Stomach (tissue), 9 donors: ENCODE data around the gene CELF4. TPM values are rescaled to one million over a fixed set of nuclear protein-coding genes. Genes with fewer than 3 reads are reported as not detected.

Experiments used
- DNase-seq, 2 donors: peaks; one replicate each; pipeline versions ENCODE4 v3.0.0 to v3.0.0-alpha.2; 2013 to 2019
- H3K27ac ChIP-seq, 5 donors: fragments of 200-600 bp in 4 of 5; sonication (generic) in 4 of 5; one replicate each; pipeline ENCODE4 v1.5.1; 2013 to 2019; ENCODE audit warnings: mild to moderate bottlenecking in 1 of 5, moderate library complexity in 1 of 5
- H3K27me3 ChIP-seq, 3 donors: fragments of 200-600 bp; sonication (generic); one replicate each; pipeline ENCODE4 v1.5.1; 2017 to 2019; ENCODE audit warnings: mixed run types in 1 of 3
- H3K36me3 ChIP-seq, 4 donors: fragments of 200-600 bp; sonication (generic); 1 replicate in 3 of 4; 2 replicates in 1 of 4; pipeline ENCODE4 v1.5.1; 2016 to 2019
- H3K4me1 ChIP-seq, 4 donors: fragments of 200-600 bp; sonication (generic); one replicate each; pipeline ENCODE4 v1.5.1; 2016 to 2019
- H3K4me3 ChIP-seq, 4 donors: fragments of 200-600 bp; sonication (generic) in 3 of 4; one replicate each; pipeline ENCODE4 v1.5.1; 2016 to 2019; ENCODE audit warnings: mild to moderate bottlenecking in 1 of 4
- H3K9me3 ChIP-seq, 4 donors: fragments of 200-600 bp; sonication (generic); one replicate each; pipeline ENCODE4 v1.5.1; 2016 to 2019
- EP300 ChIP-seq: sonication (generic); formaldehyde crosslinking; IDR thresholded peaks from one replicate; pipeline ENCODE4 v1.6.1; 2017; ENCODE audit warnings: antibody characterized with exemption
- POLR2A ChIP-seq, 4 donors: fragments of 450-650 bp; IDR thresholded peaks; one replicate each; pipeline ENCODE4 v1.6.1; 2016; ENCODE audit warnings: antibody characterized with exemption in 4 of 4, control low read depth in 2 of 4, mild to moderate bottlenecking in 1 of 4, moderate library complexity in 1 of 4
- POLR2AphosphoS5 ChIP-seq, 3 donors: sonication (generic); formaldehyde crosslinking; IDR thresholded peaks; one replicate each; pipeline ENCODE4 v1.6.1; 2016; ENCODE audit warnings: antibody characterized with exemption in 3 of 3
- WGBS, 5 donors: extraction: QIAGEN DNeasy Blood & Tissue Kit in 3 of 5; methylation state at CpG; one replicate each; pipeline versions ENCODE4 v1.1.5 to v1.1.7; 2013 to 2018; 5-methylcytosine and 5-hydroxymethylcytosine counted together
- intact Hi-C: fragments of 100-400 bp; cut with DNase I; formaldehyde crosslinking; loops from one replicate; pipeline ENCODE4 v1.15.1; 2023; ENCODE audit warnings: low total_unique reads
- polyA plus RNA-seq, 3 donors: library from polyadenylated mRNA; stranded (reverse); fragments of 200-250 nt; gene quantifications; one replicate each; pipeline ENCODE4 v1.2.3, GENCODE V29; 2013
- total RNA-seq, 5 donors: library from RNA; depleted of rRNA; stranded (reverse); fragments of >200 nt; gene quantifications; one replicate each; pipeline versions ENCODE4 v1.1.0 to v1.2.3, GENCODE V29; 2014 to 2016
- TF ChIP-seq, protein P1 (sequence below), 7 experiments: fragments of 450-650 bp in 4 of 7; fragments of 200-600 bp in 3 of 7; sonication (generic) in 3 of 7; IDR thresholded peaks; one replicate each; pipeline ENCODE4 v1.5.1; 2016 to 2019; ENCODE audit warnings: antibody characterized with exemption in 7 of 7, control low read depth in 2 of 7, mild to moderate bottlenecking in 1 of 7
- donor health status: healthy with polysubstance abuse.
- donor health status: Bipolar disorder and iron deficiency.
- donor health status: healthy.

Gene CELF4
- total and polyA plus RNA-seq, 8 donors: 0.93 to 2.4 (median 1.8) TPM; not detected in 2

GRCh38 chr18:37476182-37476581 lies 89.4 kb downstream of the CELF4 start:
- Histone ChIP-seq H3K4me1 (no peaks in the 10 kb centered on the region), H3K36me3 (no peaks in the 10 kb centered on the region), H3K27ac (no peak overlapping the region), H3K9me3 (no peaks in the 10 kb centered on the region), H3K4me3 (no peak overlapping the region), H3K27me3 (peaks cover 0 to 54% (median 2%) of the 10 kb centered on the region in 3 donors)
- TF ChIP-seq EP300: no peak
- TF ChIP-seq, protein P1, sequence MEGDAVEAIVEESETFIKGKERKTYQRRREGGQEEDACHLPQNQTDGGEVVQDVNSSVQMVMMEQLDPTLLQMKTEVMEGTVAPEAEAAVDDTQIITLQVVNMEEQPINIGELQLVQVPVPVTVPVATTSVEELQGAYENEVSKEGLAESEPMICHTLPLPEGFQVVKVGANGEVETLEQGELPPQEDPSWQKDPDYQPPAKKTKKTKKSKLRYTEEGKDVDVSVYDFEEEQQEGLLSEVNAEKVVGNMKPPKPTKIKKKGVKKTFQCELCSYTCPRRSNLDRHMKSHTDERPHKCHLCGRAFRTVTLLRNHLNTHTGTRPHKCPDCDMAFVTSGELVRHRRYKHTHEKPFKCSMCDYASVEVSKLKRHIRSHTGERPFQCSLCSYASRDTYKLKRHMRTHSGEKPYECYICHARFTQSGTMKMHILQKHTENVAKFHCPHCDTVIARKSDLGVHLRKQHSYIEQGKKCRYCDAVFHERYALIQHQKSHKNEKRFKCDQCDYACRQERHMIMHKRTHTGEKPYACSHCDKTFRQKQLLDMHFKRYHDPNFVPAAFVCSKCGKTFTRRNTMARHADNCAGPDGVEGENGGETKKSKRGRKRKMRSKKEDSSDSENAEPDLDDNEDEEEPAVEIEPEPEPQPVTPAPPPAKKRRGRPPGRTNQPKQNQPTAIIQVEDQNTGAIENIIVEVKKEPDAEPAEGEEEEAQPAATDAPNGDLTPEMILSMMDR (IDR thresholded peaks at IDR 0.05): peak in 1 of 7 experiments; percentile 6
- intact Hi-C loops: no loop called here
- DNase-seq: no peak
- WGBS, 5 donors: 3 to 48% (median 37%) methylated on average over 4 to 6 of the region's 6 CpGs

DNA sequence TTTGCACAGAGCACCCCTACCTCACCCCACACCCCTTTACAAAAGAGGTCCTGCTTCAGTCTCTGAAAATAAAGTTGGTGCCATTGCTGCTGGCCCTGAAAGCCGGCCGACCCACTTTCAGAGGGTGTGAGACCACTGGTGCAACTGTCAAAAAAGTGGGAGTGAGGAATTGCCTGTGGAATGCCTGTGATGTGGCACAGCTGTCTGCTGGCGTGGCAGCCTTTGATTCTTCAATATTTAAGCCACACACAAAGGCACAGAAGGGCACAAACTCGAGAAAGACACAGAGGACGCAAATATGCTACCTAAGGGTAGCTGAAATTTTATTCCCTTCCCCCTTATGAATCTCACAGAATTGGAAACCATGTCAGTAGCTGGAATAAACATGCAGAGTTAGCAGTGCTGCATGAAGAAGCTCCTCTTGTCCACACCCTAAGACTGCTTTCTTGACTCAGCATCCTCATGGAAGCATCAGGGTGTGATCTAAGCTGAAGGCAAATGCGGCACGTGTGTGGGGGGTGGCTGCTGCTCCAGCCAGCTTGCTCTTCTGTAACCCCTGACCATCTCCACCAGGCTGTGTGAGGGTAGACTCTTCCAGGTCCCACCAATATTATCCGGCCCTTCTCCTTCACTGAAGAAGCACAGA lies 92.3 kb downstream of the CELF4 start:
- DNase-seq: no peak
- intact Hi-C loops: no loop called here
- H3K4me1 ChIP-seq: no peaks in the 10 kb centered on the region
- H3K9me3 ChIP-seq: no peaks in the 10 kb centered on the region
- no peaks in the 10 kb centered on the region for H3K36me3 ChIP-seq
- peaks cover 0 to 51% (median 0%) of the 10 kb centered on the region in 3 donors for H3K27me3 ChIP-seq
- TF ChIP-seq, protein P1 (IDR thresholded peaks at IDR 0.05): no peak
- TF ChIP-seq POLR2AphosphoS5 (IDR thresholded peaks at IDR 0.05) (no peak), POLR2A (IDR thresholded peaks at IDR 0.05) (no peak), EP300 (no peak)
- no peak overlapping the region for H3K4me3 ChIP-seq
- WGBS, 5 donors: 55 to 73% (median 61%) methylated on average over 8 of the region's 8 CpGs
- H3K27ac ChIP-seq: no peak overlapping the region

DNA sequence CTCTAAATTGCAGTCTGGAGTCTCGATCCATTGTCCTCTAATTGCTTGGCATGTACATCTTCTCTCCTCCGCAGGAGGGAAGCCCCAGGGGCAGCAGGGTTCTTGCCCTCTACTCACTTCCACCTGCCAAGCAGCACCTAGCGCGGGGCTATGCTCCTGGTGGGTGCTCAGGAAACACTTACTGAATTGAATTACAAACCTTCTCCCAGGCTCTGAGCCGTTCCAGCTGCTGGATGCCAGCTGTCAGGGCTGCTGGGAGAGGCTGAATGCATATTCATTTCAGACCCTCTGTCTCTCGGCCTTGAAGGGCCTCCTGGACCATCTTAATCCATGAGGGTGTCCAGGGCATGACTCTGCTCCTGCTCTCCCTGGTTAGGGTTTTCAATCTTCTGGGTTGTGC lies 94.0 kb downstream of the CELF4 start:
- DNase-seq: no peak
- H3K4me1 ChIP-seq: no peaks in the 10 kb centered on the region
- WGBS, 5 donors: 49 to 66% (median 58%) methylated on average over 6 of the region's 6 CpGs
- peaks cover 0 to 42% (median 0%) of the 10 kb centered on the region in 3 donors for H3K27me3 ChIP-seq
- intact Hi-C loops: no loop called here
- H3K9me3 ChIP-seq: no peaks in the 10 kb centered on the region
- H3K27ac ChIP-seq: no peak overlapping the region
- TF ChIP-seq, protein P1 (IDR thresholded peaks at IDR 0.05): no peak
- TF ChIP-seq EP300: no peak
- TF ChIP-seq POLR2AphosphoS5 (IDR thresholded peaks at IDR 0.05): no peak
- no peak for TF ChIP-seq POLR2A (IDR thresholded peaks at IDR 0.05)
- no peak overlapping the region for H3K4me3 ChIP-seq
- no peaks in the 10 kb centered on the region for H3K36me3 ChIP-seq

DNA sequence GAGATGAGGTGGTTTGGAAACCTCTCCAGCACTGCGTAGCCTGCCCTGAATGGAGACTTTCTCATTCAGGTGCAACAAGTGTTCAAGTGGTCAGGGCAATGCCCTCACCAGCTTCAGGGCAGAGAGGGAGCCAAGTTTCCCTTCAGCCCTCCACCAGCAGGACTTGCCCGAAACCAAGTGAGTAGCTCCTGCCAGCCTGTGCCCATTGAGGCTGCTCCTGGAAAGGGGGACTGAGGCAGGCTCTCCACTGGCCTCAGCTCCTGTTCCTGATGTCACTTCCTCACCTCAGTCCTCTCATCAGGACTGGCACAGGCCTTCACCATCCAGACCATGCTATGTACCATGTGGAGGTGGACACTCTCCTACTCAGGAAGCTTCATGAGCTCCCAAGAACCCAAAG lies 94.6 kb downstream of the CELF4 start:
- Histone ChIP-seq H3K27me3 (peaks cover 0 to 41% (median 0%) of the 10 kb centered on the region in 3 donors), H3K4me3 (no peak overlapping the region), H3K36me3 (no peaks in the 10 kb centered on the region), H3K4me1 (no peaks in the 10 kb centered on the region), H3K27ac (no peak overlapping the region), H3K9me3 (no peaks in the 10 kb centered on the region)
- intact Hi-C loops: no loop called here
- TF ChIP-seq EP300: no peak
- TF ChIP-seq POLR2AphosphoS5 (IDR thresholded peaks at IDR 0.05): no peak
- no peak for TF ChIP-seq POLR2A (IDR thresholded peaks at IDR 0.05)
- TF ChIP-seq, protein P1 (IDR thresholded peaks at IDR 0.05): no peak
- DNase-seq: no peak
- 91 to 99% (median 96%) methylated on average over 2 of the region's 2 CpGs for WGBS, 5 donors
